Measurements from ENCODE around the gene TAOK3. TPM values are rescaled to one million over a fixed set of nuclear protein-coding genes. Genes with fewer than 3 reads are reported as not detected.

The TAOK3 gene
- total RNA-seq, 1 donor from 2014 or later: 14.7 TPM

GRCh38 chr12:118127867-118128266 lies 244.8 kb downstream of the TAOK3 start:
- no peak for TF ChIP-seq CTCF (IDR thresholded peaks at IDR 0.05; ENCODE audit: unreplicated experiment)
- H3K27ac Mint-ChIP-seq: no peak overlapping the region
- no peak for DNase-seq (ENCODE audit: low spot score, unreplicated experiment)
- H3K4me1 Mint-ChIP-seq (ENCODE audit: low read depth): peaks cover 8% of the 10 kb centered on the region
- H3K36me3 Mint-ChIP-seq (ENCODE audit: insufficient read depth): peaks cover 4% of the 10 kb centered on the region
- H3K4me3 Mint-ChIP-seq (ENCODE audit: low read depth): no peak overlapping the region
- H3K27me3 Mint-ChIP-seq: no peaks in the 10 kb centered on the region
- no peaks in the 10 kb centered on the region for H3K9me3 Mint-ChIP-seq (ENCODE audit: low read depth)

GRCh38 chr12:118126119-118126757 lies 246.5 kb downstream of the TAOK3 start:
- peaks cover 4% of the 10 kb centered on the region for H3K36me3 Mint-ChIP-seq (ENCODE audit: insufficient read depth)
- H3K27me3 Mint-ChIP-seq: no peaks in the 10 kb centered on the region
- H3K4me3 Mint-ChIP-seq (ENCODE audit: low read depth): no peak overlapping the region
- no peak for DNase-seq (ENCODE audit: low spot score, unreplicated experiment)
- no peak overlapping the region for H3K27ac Mint-ChIP-seq
- peaks cover 11% of the 10 kb centered on the region for H3K4me1 Mint-ChIP-seq (ENCODE audit: low read depth)
- H3K9me3 Mint-ChIP-seq (ENCODE audit: low read depth): no peaks in the 10 kb centered on the region
- TF ChIP-seq CTCF (IDR thresholded peaks at IDR 0.05; ENCODE audit: unreplicated experiment): no peak

GRCh38 chr12:118125743-118126118 lies 247.0 kb downstream of the TAOK3 start:
- no peaks in the 10 kb centered on the region for H3K27me3 Mint-ChIP-seq
- no peaks in the 10 kb centered on the region for H3K9me3 Mint-ChIP-seq (ENCODE audit: low read depth)
- no peak overlapping the region for H3K27ac Mint-ChIP-seq
- peaks cover 13% of the 10 kb centered on the region for H3K4me1 Mint-ChIP-seq (ENCODE audit: low read depth)
- peaks cover 4% of the 10 kb centered on the region for H3K36me3 Mint-ChIP-seq (ENCODE audit: insufficient read depth)
- no peak for TF ChIP-seq CTCF (IDR thresholded peaks at IDR 0.05; ENCODE audit: unreplicated experiment)
- DNase-seq (ENCODE audit: low spot score, unreplicated experiment): no peak
- H3K4me3 Mint-ChIP-seq (ENCODE audit: low read depth): no peak overlapping the region

GRCh38 chr12:118124333-118124874 lies 248.3 kb downstream of the TAOK3 start:
- peaks cover 4% of the 10 kb centered on the region for H3K36me3 Mint-ChIP-seq (ENCODE audit: insufficient read depth)
- H3K9me3 Mint-ChIP-seq (ENCODE audit: low read depth): no peaks in the 10 kb centered on the region
- no peak overlapping the region for H3K4me3 Mint-ChIP-seq (ENCODE audit: low read depth)
- no peak for DNase-seq (ENCODE audit: low spot score, unreplicated experiment)
- no peak overlapping the region for H3K27ac Mint-ChIP-seq
- H3K27me3 Mint-ChIP-seq: no peaks in the 10 kb centered on the region
- H3K4me1 Mint-ChIP-seq (ENCODE audit: low read depth): peaks cover 18% of the 10 kb centered on the region
- no peak for TF ChIP-seq CTCF (IDR thresholded peaks at IDR 0.05; ENCODE audit: unreplicated experiment)

GRCh38 chr12:118122264-118122663 lies 250.4 kb downstream of the TAOK3 start:
- no peaks in the 10 kb centered on the region for H3K27me3 Mint-ChIP-seq
- H3K36me3 Mint-ChIP-seq (ENCODE audit: insufficient read depth): peaks cover 4% of the 10 kb centered on the region
- DNase-seq (ENCODE audit: low spot score, unreplicated experiment): no peak
- peaks cover 21% of the 10 kb centered on the region for H3K4me1 Mint-ChIP-seq (ENCODE audit: low read depth)
- H3K9me3 Mint-ChIP-seq (ENCODE audit: low read depth): no peaks in the 10 kb centered on the region
- no peak for TF ChIP-seq CTCF (IDR thresholded peaks at IDR 0.05; ENCODE audit: unreplicated experiment)
- H3K4me3 Mint-ChIP-seq (ENCODE audit: low read depth): no peak overlapping the region
- H3K27ac Mint-ChIP-seq: no peak overlapping the region
